OCI-LY7 (cell line): ENCODE measurements around the gene RGS7BP. TPM values are rescaled to one million over a fixed set of nuclear protein-coding genes. Genes with fewer than 3 reads are reported as not detected.

ENCODE experiments used
- BruUV-seq: library from RNA; stranded (reverse); fragments of 400-500 nt; replicated peaks from 2 replicates; lab custom pipeline; 2021; lab: Mats Ljungman, UMichigan
- CTCF ChIA-PET: fragments of 300-600 bp; sonication (Branson Sonifier 250); formaldehyde crosslinking; loops from one replicate; lab custom pipeline; 2022; ENCODE audit warnings: antibody characterized with exemption; ENCODE audit not compliant: unreplicated experiment; lab: Charles Lee
- POLR2A ChIA-PET: fragments of 300-600 bp; sonication (Branson Sonifier 250); formaldehyde crosslinking; loops from one replicate; lab custom pipeline; 2022; ENCODE audit warnings: antibody characterized with exemption; lab: Charles Lee
- DNase-seq: peaks from one replicate; pipeline ENCODE4 v3.0.0-alpha.2; 2015; ENCODE audit warnings: low spot score
- H2AFZ ChIP-seq: fragments of 200-600 bp; sonication (generic), shearing (Covaris generic); 2 replicates; pipeline ENCODE4 v1.6.1; 2014; ENCODE audit warnings: mild to moderate bottlenecking, antibody characterized with exemption, low read length, moderate library complexity
- H3K27ac ChIP-seq: fragments of 200-600 bp; sonication (generic); 2 replicates; pipeline ENCODE4 v1.5.1; 2014; ENCODE audit warnings: mixed run types, low read depth, mild to moderate bottlenecking, moderate library complexity, low read length, inconsistent platforms; ENCODE audit not compliant: poor library complexity, severe bottlenecking
- H3K36me3 ChIP-seq: fragments of 200-600 bp; sonication (generic); 2 replicates; pipeline ENCODE4 v1.6.1; 2014; ENCODE audit warnings: mild to moderate bottlenecking, antibody characterized with exemption, low read length, moderate library complexity, mixed read lengths; ENCODE audit not compliant: insufficient read depth
- H3K4me1 ChIP-seq: fragments of 200-600 bp; sonication (generic); 2 replicates; pipeline ENCODE4 v1.5.1; 2014; ENCODE audit warnings: mild to moderate bottlenecking, low read length; ENCODE audit not compliant: insufficient read depth, poor library complexity, severe bottlenecking
- H3K4me2 ChIP-seq: fragments of 200-600 bp; sonication (generic); 2 replicates; pipeline ENCODE4 v1.6.1; 2014; ENCODE audit warnings: mild to moderate bottlenecking, low read length
- H3K4me3 ChIP-seq: fragments of 200-600 bp; sonication (generic); 2 replicates; pipeline ENCODE4 v1.5.1; 2014; ENCODE audit warnings: mild to moderate bottlenecking, low read depth, low read length; ENCODE audit not compliant: poor library complexity, severe bottlenecking
- H3K79me2 ChIP-seq: fragments of 200-600 bp; sonication (generic); 2 replicates; pipeline ENCODE4 v1.6.1; 2016; ENCODE audit warnings: low read depth, mild to moderate bottlenecking, low read length, moderate library complexity, mixed read lengths; ENCODE audit not compliant: insufficient read depth
- H3K9me2 ChIP-seq: fragments of 200-600 bp; sonication (generic); 2 replicates; pipeline ENCODE4 v1.6.1; 2016; ENCODE audit warnings: mild to moderate bottlenecking, low read length, mixed read lengths; ENCODE audit not compliant: insufficient read depth
- H3K9me3 ChIP-seq: fragments of 200-600 bp; sonication (generic); 2 replicates; pipeline ENCODE4 v1.6.1; 2014; ENCODE audit warnings: mild to moderate bottlenecking, mixed run types, low read length, mixed read lengths
- H4K20me1 ChIP-seq: fragments of 200-600 bp; sonication (generic); 2 replicates; pipeline ENCODE4 v1.6.1; 2014; ENCODE audit warnings: mild to moderate bottlenecking, antibody characterized with exemption, low read length, moderate library complexity, mixed read lengths; ENCODE audit not compliant: insufficient read depth
- EZH2phosphoT487 ChIP-seq: fragments of 200-600 bp; sonication (generic); IDR thresholded peaks from 2 replicates; pipeline ENCODE4 v1.6.1; 2018; ENCODE audit warnings: low read depth, borderline replicate concordance, mild to moderate bottlenecking, mixed run types, antibody characterized with exemption, low read length, moderate library complexity, mixed read lengths
- intact Hi-C: fragments of 100-400 bp; cut with micrococcal nuclease; formaldehyde crosslinking; loops from one replicate; pipeline ENCODE4 v1.10.0; 2022; ENCODE audit not compliant: unreplicated experiment
- total RNA-seq, 2 experiments: library from RNA; depleted of rRNA in 1 of 2; stranded (reverse); fragments of >200 nt in 1 of 2; shearing (Covaris generic) in 1 of 2; gene quantifications; 2 replicates each; pipeline ENCODE4 v1.2.3, GENCODE V29; 2014 to 2022
- TF ChIP-seq, protein P1 (sequence below): fragments of 200-600 bp; sonication (generic); conservative IDR thresholded peaks from 2 replicates; pipeline ENCODE4 v1.5.1; 2014; ENCODE audit warnings: mild to moderate bottlenecking, antibody characterized with exemption, low read length, moderate library complexity, mixed read lengths

Gene RGS7BP
- total RNA-seq, 2 experiments from 2014 or later: not detected

- intact Hi-C loops: no loop called here
- no peak for DNase-seq
- CTCF ChIA-PET: no interaction called here
Measured at GRCh38 chr5:64489857-64490256, 16.0 kb upstream of the RGS7BP start.

GRCh38 chr5:64497386-64497785 is 8.4 kb upstream of the RGS7BP start:
- BruUV-seq: no TSS peak
- intact Hi-C loops: no loop called here
- no peak overlapping the region for H2AFZ ChIP-seq

More at GRCh38 chr5:64489857-64490256, 16.0 kb upstream of the RGS7BP start:
- POLR2A ChIA-PET: no interaction called here
- BruUV-seq: no TSS peak
- no peak for TF ChIP-seq EZH2phosphoT487
- TF ChIP-seq, protein P1, sequence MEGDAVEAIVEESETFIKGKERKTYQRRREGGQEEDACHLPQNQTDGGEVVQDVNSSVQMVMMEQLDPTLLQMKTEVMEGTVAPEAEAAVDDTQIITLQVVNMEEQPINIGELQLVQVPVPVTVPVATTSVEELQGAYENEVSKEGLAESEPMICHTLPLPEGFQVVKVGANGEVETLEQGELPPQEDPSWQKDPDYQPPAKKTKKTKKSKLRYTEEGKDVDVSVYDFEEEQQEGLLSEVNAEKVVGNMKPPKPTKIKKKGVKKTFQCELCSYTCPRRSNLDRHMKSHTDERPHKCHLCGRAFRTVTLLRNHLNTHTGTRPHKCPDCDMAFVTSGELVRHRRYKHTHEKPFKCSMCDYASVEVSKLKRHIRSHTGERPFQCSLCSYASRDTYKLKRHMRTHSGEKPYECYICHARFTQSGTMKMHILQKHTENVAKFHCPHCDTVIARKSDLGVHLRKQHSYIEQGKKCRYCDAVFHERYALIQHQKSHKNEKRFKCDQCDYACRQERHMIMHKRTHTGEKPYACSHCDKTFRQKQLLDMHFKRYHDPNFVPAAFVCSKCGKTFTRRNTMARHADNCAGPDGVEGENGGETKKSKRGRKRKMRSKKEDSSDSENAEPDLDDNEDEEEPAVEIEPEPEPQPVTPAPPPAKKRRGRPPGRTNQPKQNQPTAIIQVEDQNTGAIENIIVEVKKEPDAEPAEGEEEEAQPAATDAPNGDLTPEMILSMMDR: no peak
- H3K36me3 ChIP-seq: no peaks in the 10 kb centered on the region
- H3K79me2 ChIP-seq: no peaks in the 10 kb centered on the region
- no peaks in the 10 kb centered on the region for H3K4me1 ChIP-seq
- H3K27ac ChIP-seq: no peak overlapping the region
- H4K20me1 ChIP-seq: no peaks in the 10 kb centered on the region
- no peak overlapping the region for H2AFZ ChIP-seq
- no peak overlapping the region for H3K4me3 ChIP-seq
- H3K4me2 ChIP-seq: no peak overlapping the region
- H3K9me2 ChIP-seq: no peaks in the 10 kb centered on the region
- H3K9me3 ChIP-seq: no peaks in the 10 kb centered on the region

GRCh38 chr5:64502196-64502595 is 3.6 kb upstream of the RGS7BP start:
- no peaks in the 10 kb centered on the region for H4K20me1 ChIP-seq
- H3K36me3 ChIP-seq: no peaks in the 10 kb centered on the region
- CTCF ChIA-PET: no interaction called here
- H3K4me3 ChIP-seq: no peak overlapping the region
- no peak overlapping the region for H3K4me2 ChIP-seq
- H3K9me3 ChIP-seq: no peaks in the 10 kb centered on the region
- no peaks in the 10 kb centered on the region for H3K4me1 ChIP-seq
- no peaks in the 10 kb centered on the region for H3K79me2 ChIP-seq
- no peaks in the 10 kb centered on the region for H3K9me2 ChIP-seq
- intact Hi-C loops: no loop called here
- no TSS peak for BruUV-seq
- no peak overlapping the region for H2AFZ ChIP-seq
- no peak for DNase-seq
- no peak for TF ChIP-seq EZH2phosphoT487
- TF ChIP-seq, protein P1: no peak
- POLR2A ChIA-PET: no interaction called here
- H3K27ac ChIP-seq: no peak overlapping the region

More at GRCh38 chr5:64497386-64497785, 8.4 kb upstream of the RGS7BP start:
- TF ChIP-seq, protein P1: no peak
- TF ChIP-seq EZH2phosphoT487: no peak
- no peaks in the 10 kb centered on the region for H3K4me1 ChIP-seq
- no peaks in the 10 kb centered on the region for H3K36me3 ChIP-seq
- no peak overlapping the region for H3K4me2 ChIP-seq
- ChIA-PET POLR2A (no interaction called here), CTCF (no interaction called here)
- no peaks in the 10 kb centered on the region for H4K20me1 ChIP-seq
- no peaks in the 10 kb centered on the region for H3K9me3 ChIP-seq
- H3K79me2 ChIP-seq: no peaks in the 10 kb centered on the region
- DNase-seq: no peak
- no peak overlapping the region for H3K27ac ChIP-seq
- H3K4me3 ChIP-seq: no peak overlapping the region
- H3K9me2 ChIP-seq: no peaks in the 10 kb centered on the region
